GM19328 (cell line): ENCODE data around the gene PIP4K2A.
"Not testable (repeated sequence)": the region's sequence is repeated elsewhere in the genome, so short reads cannot be mapped to it uniquely, and the experiment has no call there.

Experiments used
- ATAC-seq: cut with Tn5 transposase; IDR thresholded peaks from one replicate; pipeline ENCODE4 v1.9.1; 2021; ENCODE audit warnings: mild to moderate bottlenecking, moderate library complexity; ENCODE audit not compliant: unreplicated experiment

The PIP4K2A gene

DNA sequence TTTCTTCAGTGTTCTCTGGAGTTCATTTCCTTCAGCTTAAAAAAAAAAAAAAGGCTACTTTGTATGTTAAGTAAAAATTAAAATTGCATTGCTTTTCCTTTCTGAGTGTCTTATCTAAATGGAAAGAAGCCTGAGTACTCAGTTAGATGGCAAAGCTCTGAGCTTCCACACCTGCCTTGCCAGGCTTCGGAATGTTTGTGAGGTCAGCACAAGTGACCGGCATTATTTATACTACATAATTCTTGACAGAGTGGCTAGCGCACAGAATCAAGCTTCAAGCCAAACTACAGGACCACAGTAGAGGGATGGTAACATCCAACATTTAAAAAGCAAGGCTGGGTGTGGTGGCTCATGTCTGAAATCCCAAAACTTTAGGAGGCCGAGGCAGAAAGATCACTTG is 17.3 kb downstream of the PIP4K2A start:
- no peak for ATAC-seq

DNA sequence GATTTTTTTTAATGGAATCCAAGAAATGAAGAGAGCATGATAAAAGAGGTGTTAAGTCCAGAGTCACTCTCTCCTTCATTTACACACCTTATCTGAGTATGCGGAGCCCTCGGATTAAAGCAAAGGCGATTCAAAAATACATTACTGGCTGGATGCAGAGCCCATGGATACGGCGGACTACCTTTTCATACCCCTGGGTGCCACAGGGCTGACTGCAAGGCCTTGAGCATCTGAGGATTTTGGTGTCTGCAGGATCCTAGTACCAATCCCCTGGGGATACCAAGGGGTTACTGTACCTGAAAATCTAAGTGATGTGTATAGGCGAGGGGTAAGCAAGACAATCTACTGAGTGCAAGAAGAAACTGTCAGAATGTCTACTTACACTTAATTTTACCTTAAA is 20.5 kb downstream of the PIP4K2A start:
- ATAC-seq: no peak

DNA sequence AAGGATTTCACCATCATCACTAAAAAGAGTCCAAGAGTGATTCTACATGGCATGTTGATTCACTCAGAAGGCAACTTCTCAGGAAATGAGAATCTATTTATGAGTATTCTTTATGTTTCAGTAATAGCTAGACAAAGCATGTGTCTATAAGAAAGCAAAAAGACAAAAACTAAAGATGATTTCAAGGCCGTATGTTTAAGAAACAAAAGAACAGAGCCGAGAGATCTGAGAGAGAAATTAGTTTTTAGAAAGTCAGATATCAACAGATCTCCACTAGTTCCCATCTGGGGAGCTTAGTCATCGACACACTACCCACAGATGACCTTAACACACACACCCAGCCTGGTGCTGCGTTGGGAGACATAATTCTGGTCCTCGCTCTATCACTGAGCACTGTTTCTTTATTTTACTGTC is 21.0 kb downstream of the PIP4K2A start:
- no peak for ATAC-seq

DNA sequence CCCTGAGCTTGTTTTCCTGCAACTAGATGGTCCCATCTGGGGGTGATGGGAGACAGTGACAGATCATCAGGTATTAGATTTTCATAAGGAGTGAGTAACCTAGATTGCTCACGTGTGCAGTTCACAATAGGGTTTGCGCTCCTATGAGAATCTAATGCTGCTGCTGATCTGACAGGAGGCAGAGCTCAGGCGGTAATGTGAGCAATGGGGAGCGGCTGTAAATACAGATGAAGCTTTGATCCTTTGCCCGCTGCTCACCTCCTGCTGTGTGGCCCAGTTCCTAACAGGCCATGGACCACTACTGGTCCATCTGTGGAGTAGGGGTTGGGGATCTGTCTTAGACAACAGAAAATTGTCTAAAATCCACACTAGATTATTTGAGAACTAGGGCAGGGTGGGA is 22.3 kb downstream of the PIP4K2A start:
- ATAC-seq: not testable (repeated sequence)

DNA sequence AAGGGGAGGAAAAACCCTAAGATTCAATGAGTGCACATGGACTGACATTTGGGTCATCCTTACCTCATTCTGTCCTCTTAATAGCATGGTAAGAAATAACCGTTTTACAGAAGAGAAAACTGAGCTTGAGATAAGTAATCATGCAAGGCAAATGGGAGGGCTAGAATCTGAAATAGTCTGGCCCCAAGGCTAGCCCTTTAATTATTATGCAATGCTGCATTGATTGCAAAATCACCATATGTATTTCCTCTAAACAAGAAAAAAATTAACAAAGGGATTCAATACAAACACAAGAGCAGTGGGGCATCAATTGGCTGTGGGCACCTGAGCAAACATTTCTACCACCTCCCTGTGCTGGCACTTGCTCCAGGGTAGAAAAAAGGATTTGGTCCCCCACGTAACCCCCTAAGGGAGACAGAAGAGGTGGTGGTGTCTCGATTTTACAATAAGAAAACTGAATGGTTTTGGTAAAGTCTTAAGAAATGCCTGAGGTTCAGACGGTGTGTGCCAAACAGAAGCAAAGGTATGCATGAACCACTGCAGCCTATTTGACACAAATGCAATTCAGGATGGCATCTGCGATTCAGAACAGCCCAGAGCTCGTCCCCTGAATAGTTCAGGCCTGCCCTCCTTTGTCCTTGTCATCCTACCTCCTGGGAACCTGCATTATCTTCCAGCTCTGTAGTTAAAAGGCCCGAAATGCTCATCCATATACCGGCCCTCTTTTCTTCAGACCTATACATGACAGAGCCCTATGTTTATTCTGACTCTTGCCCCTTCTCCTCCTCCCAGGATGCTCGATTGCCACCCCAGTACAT is 23.6 kb downstream of the PIP4K2A start:
- no peak for ATAC-seq

DNA sequence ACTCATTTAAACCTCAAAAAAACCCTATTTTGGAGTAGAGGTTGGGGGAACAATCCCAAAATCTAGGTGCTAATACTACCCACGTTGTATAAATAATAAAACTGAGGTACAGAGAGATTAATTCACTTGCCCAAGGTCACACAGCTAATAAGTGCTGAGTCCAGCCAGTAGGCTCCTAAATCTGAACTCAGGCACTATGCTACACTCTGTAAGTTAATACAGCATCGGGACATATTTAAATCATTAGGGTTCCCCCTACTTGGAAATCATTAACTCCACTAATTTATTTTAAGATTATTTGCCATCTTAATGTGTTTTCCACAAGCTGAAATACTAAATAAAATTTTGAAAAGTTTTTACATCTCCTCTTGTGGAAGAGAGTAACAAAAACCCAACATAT is 24.2 kb downstream of the PIP4K2A start:
- no peak for ATAC-seq

DNA sequence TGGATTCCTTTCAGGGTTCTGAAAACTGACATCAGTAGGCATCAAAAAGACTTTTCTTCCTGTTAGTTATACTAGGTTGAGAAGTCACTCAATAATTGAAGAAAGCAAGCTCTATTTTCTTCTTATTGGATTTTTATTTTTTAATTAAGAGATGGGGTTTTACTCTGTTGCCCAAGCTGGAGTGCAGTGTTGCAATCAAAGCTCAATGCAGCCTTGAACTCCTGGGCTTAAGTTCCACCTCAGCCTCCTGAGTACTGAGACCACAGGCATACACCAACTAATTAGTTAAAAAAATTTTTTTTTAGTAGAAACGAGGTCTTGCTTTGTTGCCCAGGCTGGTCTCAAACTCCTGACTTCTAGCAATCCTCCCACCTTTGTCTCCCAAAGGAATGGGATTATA is 28.0 kb downstream of the PIP4K2A start:
- no peak for ATAC-seq

DNA sequence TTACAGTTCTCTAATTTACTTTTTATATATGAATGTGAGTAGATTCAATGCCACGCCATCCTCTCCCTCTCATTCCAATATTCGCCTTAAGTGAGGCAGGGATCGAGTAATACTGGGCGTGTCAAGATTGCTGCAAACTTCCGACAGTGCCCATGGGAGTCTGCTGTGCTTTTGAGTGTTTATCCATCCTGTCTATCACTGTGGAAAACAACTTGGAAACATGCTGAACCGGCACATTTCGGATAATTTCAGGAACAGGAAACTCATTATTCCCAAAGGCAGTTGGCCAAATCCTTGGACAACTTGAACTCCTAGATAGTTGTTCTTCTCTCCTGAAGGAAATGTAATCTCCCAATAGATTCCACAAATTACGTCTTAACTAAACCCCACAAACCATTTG is 28.5 kb downstream of the PIP4K2A start:
- ATAC-seq: no peak

DNA sequence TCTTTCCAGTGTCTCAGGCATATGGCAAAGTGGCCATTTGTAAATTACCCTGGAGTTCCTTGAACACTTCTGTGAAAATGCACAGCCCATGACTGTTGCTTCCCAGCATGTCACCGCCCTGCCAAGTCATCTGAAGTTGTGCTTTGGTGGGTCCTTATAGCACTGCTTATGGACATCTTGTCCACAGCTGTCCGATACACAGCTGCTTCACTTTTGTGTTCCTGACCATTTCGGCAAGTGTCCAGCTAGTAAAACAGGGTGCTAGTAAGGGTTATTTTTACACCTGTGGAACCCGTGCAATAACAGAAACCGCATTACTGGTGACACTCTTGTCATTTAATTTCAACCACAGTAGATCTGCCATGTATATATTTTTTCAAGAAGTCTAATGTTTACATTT is 29.7 kb downstream of the PIP4K2A start:
- no peak for ATAC-seq

DNA sequence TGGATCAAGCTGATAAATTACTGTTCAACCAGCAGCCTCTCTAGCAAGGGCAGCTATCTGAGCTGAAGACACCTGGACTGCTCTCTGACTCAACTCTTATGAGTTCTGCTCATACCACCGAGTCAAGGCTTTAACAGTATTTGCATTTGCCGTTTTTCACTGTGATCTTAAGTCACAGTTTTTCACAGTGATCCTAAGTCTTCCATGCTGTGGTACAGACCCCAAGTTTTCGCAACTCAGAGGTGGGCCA is 31.3 kb downstream of the PIP4K2A start:
- peak; percentile 59 for ATAC-seq

DNA sequence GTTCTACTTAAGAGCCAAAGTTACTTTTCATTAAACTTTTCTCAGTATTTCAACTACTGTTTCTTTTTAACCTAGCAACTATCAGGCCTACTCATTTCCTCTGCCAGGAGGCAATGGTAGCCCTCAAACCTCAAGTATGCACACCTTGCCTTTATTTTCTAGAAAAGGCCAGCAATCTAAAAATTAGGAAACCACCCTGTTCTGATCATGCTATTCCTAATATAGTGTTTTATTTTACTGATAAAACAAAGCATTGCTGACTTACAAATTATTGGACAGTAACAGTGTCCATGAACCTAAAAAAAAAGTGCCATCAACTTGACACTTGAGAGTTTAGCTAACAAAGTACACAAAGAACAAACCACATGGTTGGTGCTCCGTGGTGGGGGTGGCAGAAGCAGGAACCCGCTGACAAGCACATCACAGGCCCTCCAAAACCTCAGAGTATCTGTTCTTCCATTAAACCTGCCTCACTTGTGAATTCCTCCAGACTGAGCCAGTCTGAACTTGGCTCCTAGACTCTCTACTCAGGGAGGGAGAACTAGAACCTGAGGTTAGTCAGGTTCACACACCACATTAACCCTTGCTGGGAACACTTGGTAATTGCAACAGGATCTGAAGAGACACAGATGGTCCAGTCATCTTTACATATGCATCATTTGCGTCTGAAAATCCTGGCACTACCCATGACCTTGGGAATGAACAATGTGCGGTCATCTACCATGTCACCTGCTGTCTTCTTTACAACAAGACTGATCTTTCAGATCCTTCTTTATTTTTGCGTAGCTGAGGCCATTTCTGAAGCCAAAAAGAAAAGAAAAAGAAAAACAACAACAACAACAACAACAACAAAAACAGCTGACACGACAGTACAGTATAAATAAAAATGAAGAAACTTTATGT is 31.9 kb downstream of the PIP4K2A start:
- ATAC-seq: no peak

DNA sequence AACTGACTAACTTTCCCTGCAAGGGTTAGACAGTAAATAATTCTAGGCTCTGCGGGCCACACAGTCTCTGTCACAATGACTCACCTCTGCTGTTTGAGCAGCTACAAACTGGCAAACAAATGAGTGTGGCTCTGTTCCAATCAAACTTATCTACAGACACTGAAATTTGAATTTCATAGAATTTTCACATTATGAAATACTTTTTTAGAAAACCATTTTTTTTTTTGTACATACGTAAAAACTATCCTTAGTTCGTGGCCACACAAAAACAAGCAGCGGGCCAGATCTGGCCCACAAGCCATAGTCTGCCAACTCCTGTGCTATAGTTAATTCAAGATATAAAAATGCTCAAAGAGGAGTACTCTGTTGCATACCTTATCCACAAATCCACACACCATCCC is 32.6 kb downstream of the PIP4K2A start:
- no peak for ATAC-seq

DNA sequence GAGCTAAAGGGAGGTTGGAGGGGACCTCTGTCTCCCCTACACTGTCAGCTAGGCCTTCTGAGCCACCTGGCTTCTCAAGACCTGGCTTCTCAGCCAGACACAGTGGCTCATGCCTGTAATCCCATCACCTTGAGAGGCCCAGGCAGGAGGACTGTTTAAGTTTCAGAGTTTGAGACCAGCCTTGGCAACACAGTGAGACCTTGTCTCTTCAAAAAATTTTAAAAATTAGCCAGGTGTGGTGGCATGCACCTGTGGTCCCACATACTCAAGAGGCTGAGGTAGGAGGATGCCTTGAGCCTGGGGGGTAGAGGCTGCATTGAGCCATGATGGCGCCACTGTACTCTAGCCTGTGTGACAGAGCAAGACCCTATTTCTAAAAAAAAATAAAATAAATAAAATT is 33.1 kb downstream of the PIP4K2A start:
- no peak for ATAC-seq

DNA sequence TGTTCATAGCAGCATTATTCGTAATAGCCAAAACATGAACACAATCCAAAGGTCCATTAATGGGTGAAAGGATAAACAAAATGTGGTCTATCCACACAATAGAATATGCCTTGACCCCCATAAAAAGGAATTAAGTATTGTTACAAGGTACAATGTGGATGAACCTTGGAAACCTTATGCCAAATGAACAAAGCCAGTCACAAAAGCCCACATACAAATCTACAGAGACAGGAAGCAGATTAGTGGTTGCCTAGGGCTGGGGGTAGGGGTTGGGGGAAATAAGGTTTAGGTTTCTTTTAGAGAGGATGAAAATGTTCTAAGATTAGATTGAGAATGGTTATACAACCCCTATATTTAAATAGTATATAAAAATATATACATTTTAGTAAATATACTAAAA is 34.8 kb downstream of the PIP4K2A start:
- ATAC-seq: no peak

DNA sequence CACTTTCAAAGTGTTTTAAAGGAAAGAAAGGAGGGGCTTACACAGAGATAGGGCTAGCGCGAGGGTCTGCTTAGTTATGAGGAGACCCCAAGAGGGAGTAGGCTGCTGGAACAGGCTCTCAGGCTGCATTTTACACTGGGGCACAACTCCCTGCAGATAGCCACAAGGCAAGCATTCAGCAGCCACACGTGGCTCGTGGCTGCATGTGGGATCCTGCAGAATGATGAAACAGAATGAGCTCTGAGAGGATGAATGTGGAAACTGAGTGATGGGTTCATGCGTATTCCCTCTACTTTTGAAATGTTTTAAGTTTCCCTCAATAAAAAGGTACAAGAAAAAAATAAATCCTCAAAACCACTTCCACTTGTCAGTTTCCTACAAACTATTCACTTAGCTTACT is 37.0 kb downstream of the PIP4K2A start:
- no peak for ATAC-seq

DNA sequence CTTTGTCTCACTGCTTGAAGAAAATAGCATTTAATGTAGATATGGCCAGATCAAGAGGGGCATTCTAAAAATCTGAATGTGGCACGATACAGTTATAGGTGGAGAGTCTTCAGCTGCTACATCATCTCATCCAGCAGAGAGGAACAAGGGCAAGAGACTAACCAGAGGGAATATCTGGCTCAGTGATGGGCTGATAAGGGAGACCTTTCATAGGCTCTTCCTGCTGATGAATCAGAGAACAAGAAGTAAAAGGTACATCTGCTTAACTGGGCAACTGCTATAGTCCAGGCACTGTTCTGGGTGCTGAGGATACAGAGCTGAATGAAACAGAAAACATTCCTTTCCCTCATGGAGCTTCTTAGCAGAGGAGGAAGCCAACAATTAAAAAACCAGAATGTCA is 37.9 kb downstream of the PIP4K2A start:
- ATAC-seq: no peak

DNA sequence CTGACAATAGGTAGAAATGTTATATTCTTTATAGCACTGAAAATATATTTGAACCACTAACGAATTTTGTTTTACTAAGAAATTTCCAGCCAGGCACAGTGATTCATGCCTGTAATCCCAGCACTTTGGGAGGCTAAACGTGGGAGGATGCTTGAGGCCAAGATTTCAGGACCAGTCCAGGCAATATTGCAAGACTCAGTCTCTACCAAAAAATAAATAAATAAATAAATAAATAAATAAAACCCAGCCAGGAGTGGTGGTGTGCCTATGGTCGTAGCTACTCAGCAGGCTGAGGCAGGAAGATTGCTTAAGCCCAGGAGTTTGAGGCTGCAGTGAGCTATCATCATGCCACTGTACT is 39.8 kb downstream of the PIP4K2A start:
- no peak for ATAC-seq

DNA sequence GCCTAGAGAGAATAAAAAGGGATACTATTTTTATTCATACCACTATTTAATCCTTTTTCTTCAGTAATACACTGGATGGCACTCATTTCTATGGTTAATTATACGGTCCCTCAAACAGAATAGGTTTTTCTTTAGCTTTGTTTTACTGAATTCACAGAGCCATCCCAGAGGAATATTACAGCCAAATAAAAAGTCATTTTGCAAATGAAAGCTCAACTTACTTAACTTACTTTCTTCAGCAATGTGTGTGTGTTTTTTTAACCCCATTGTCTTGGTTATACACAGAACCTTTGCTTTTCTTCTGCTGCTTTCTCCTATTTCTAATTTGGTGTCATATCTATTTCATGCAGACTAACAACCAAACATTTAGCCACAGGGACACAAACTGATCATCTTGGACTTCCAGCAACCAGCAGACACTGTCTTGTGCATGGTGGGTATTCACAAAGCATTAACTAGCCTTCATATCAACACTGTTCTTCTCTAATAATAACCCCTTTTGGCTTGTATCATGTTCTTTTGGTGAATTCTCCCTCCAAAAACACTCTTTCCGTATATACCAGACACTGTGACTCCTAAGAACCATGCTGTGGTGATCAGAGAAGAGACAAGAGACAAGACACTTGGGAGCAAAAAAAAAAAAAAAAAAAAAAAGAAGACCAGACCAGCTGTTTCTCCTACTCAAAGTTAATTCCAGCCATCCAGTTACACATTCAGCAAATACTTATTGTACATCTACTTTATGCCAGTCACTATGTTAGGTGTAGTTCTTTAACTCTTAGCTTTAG is 40.4 kb downstream of the PIP4K2A start:
- no peak for ATAC-seq

DNA sequence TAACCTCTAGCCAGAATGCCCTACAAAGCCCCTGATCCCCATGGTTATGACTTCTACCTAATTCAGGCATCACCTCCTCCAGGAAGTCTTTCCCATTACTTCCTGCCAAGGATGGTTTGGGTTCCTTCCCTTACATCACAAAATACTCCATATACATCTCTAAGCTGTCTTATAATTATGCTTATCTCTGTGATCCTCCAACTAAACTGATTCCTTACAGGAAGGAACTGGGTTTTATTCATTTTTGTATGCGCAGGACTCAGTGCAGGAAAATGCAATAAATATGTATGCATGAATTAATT is 41.3 kb downstream of the PIP4K2A start:
- no peak for ATAC-seq

DNA sequence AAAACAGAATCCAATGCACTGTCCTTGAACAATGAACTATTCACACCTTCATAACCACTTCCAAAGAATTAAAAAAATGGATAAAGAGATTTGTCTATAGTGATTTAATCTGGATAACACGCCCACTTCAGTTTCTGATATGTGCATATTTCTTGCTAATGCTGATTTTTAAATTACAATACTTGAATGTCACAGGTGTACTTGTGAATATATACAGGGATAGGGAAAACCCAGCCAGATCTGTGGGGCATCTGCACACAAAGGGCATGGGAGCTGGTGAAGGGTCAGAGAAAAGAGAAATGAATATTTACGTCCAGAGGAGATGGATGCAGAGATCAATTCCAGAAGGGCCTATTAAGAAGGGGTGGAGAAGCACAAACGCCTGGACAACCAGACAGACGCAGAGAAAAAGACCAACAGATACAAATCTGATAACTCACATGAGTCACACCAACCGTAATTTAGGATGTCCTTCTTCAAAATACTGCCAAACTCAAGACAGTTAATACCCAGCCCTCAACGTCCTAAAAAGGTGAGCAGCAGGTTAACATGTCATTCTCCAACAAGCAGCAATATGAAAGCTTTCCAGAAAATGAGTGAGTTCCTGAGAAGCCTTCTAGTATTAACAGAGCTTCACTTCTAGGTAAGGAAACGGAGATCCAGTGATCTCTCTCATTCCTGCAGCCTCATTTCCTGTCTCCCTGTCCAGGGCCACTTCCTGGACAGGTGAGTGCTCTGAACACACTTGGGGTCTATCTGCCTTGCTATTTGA is 41.9 kb downstream of the PIP4K2A start:
- ATAC-seq: no peak

DNA sequence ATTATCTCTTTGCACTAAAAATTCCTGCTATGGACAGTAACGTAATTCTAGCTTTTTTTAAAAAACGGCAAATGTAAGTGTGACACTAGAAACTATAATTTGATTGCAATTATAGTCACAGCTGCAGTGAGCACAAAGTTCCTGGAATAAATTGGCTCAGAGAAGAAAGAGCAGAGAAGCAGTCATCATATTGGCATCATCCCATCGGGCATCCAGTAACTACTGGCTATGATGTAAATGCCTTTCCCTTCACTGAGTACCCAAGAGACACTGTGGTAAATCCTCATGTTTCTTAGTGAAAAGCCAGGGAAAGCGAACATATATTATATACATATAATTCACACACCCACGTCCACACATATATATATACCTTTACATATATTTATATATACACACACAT is 43.6 kb downstream of the PIP4K2A start:
- ATAC-seq: no peak
